Neural progenitor cell (in vitro differentiated cells): ENCODE data around the gene LRRN2. TPM values are rescaled to one million over a fixed set of nuclear protein-coding genes. Genes with fewer than 3 reads are reported as not detected.

Experiments used
- DNase-seq: peaks from one replicate; pipeline ENCODE4 v3.0.0-alpha.2; 2016; ENCODE audit warnings: low spot score
- H2AFZ ChIP-seq: fragments of 200-600 bp; sonication (generic); replicated peaks from 2 replicates; pipeline ENCODE4 v1.6.1; 2016; ENCODE audit warnings: antibody characterized with exemption
- H3F3A ChIP-seq: fragments of 200-600 bp; sonication (generic); 2 replicates; pipeline ENCODE4 v1.6.1; 2016; ENCODE audit warnings: antibody characterized with exemption, low read depth
- H3K27ac ChIP-seq: fragments of 200-600 bp; sonication (generic); 2 replicates; pipeline ENCODE4 v1.5.1; 2016; ENCODE audit warnings: mild to moderate bottlenecking
- H3K27me3 ChIP-seq: fragments of 200-600 bp; sonication (generic); 2 replicates; pipeline ENCODE4 v1.6.1; 2016; ENCODE audit warnings: mild to moderate bottlenecking, moderate library complexity
- H3K36me3 ChIP-seq: fragments of 200-600 bp; sonication (generic); 2 replicates; pipeline ENCODE4 v1.5.1; 2016
- H3K4me1 ChIP-seq: fragments of 200-600 bp; sonication (generic); 2 replicates; pipeline ENCODE4 v1.6.1; 2016; ENCODE audit warnings: mixed run types
- H3K4me2 ChIP-seq: fragments of 200-600 bp; sonication (generic); 2 replicates; pipeline ENCODE4 v1.6.1; 2016
- H3K4me3 ChIP-seq: fragments of 200-600 bp; sonication (generic); 2 replicates; pipeline ENCODE4 v1.5.1; 2016
- H3K79me2 ChIP-seq: fragments of 200-600 bp; sonication (generic); 2 replicates; pipeline ENCODE4 v1.6.1; 2016; ENCODE audit warnings: low read depth
- H3K9ac ChIP-seq: fragments of 200-600 bp; sonication (generic); 2 replicates; pipeline ENCODE4 v1.6.1; 2016
- H3K9me3 ChIP-seq: fragments of 200-600 bp; sonication (generic); 2 replicates; pipeline ENCODE4 v1.5.1; 2016; ENCODE audit warnings: low read depth
- H4K20me1 ChIP-seq: fragments of 200-600 bp; sonication (generic); 2 replicates; pipeline ENCODE4 v1.6.1; 2016; ENCODE audit warnings: low read depth
- H3K27ac Mint-ChIP-seq: 3 replicates; pipeline ENCODE4 v1.8.0; 2021; ENCODE audit warnings: mixed read lengths
- H3K27me3 Mint-ChIP-seq: 2 replicates; pipeline ENCODE4 v1.8.0; 2022; ENCODE audit warnings: low read depth, mild to moderate bottlenecking, inconsistent platforms, moderate library complexity, mixed read lengths; ENCODE audit not compliant: insufficient read depth
- H3K36me3 Mint-ChIP-seq: 3 replicates; pipeline ENCODE4 v1.8.0; 2021; ENCODE audit warnings: mixed read lengths
- H3K4me1 Mint-ChIP-seq: 3 replicates; pipeline ENCODE4 v1.8.0; 2021; ENCODE audit warnings: mixed read lengths
- H3K4me3 Mint-ChIP-seq: 3 replicates; pipeline ENCODE4 v1.8.0; 2021; ENCODE audit warnings: mild to moderate bottlenecking, moderate library complexity, mixed read lengths
- H3K9me3 Mint-ChIP-seq: 3 replicates; pipeline ENCODE4 v1.8.0; 2020; ENCODE audit warnings: mixed read lengths
- CTCF ChIP-seq: fragments of 200-600 bp; sonication (generic); IDR thresholded peaks from 2 replicates; pipeline ENCODE4 v1.5.1; 2017; ENCODE audit warnings: antibody characterized with exemption, mild to moderate bottlenecking
- EZH2 ChIP-seq: fragments of 200-600 bp; sonication (generic); IDR thresholded peaks from 2 replicates; pipeline ENCODE4 v1.6.1; 2017; ENCODE audit warnings: antibody characterized with exemption, mild to moderate bottlenecking, moderate library complexity
- EZH2phosphoT487 ChIP-seq: fragments of 200-600 bp; sonication (generic); IDR thresholded peaks from 2 replicates; pipeline ENCODE4 v1.6.1; 2017; ENCODE audit warnings: antibody characterized with exemption
- total RNA-seq: library from RNA; depleted of rRNA; stranded (reverse); fragments of >200 nt; gene quantifications from 2 replicates; pipeline ENCODE4 v1.2.3, GENCODE V29; 2015; ENCODE audit warnings: low replicate concordance

The LRRN2 gene
- total RNA-seq, 1 donor from 2014 or later: 1.9 TPM

GRCh38 chr1:204591473-204592090, 94.0 kb downstream of the LRRN2 start:
- no peak overlapping the region for H3K4me2 ChIP-seq
- H4K20me1 ChIP-seq: no peaks in the 10 kb centered on the region
- Mint-ChIP-seq H3K27me3 (peaks cover 11% of the 10 kb centered on the region), H3K9me3 (peaks cover 3% of the 10 kb centered on the region), H3K4me3 (no peak overlapping the region), H3K36me3 (no peaks in the 10 kb centered on the region), H3K4me1 (peaks cover 19% of the 10 kb centered on the region), H3K27ac (no peak overlapping the region)
- H3K4me1 ChIP-seq: peaks cover 7% of the 10 kb centered on the region
- H3K9me3 ChIP-seq: no peaks in the 10 kb centered on the region
- no peaks in the 10 kb centered on the region for H3K36me3 ChIP-seq
- H3K9ac ChIP-seq: no peak overlapping the region
- H3K27ac ChIP-seq: no peak overlapping the region
- no peaks in the 10 kb centered on the region for H3K79me2 ChIP-seq
- H3F3A ChIP-seq: no peaks in the 10 kb centered on the region
- TF ChIP-seq EZH2: no peak
- no peak for TF ChIP-seq CTCF
- no peak for TF ChIP-seq EZH2phosphoT487
- no peaks in the 10 kb centered on the region for H3K27me3 ChIP-seq
- H2AFZ ChIP-seq: no peak overlapping the region
- DNase-seq: no peak
- no peak overlapping the region for H3K4me3 ChIP-seq

DNA sequence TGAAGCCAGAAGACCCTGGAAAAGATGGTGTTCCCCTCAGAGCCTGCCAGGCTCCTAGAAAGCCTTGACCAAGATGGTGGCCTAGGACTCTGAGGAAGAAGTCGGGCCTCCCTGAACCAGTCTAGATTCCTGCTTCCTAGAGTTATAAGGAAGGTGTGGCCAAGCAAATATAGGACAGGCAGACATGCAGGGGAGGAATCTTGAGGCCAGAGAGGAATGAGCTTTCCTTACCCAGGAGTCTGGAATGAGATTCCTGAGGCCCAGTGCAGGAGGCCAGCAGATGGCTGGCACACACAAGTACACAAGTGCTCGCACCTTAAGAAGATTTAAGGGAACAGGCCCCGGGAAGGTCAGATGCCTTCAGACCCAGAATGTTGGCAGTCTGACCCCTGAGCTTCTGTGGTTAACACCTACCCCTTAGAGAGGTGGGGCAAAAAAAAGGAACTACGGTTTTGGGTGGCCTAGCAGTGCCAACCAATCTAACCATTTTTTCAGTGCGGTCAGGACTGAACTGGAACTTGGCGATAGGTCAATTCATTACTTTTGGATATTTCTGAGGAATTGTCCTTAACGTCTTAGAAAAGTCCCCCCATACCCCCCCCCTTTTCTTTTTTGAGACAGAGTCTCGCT, 96.0 kb downstream of the LRRN2 start:
- no peak for TF ChIP-seq EZH2phosphoT487
- H3F3A ChIP-seq: no peaks in the 10 kb centered on the region
- H3K4me2 ChIP-seq: no peak overlapping the region
- H3K36me3 ChIP-seq: no peaks in the 10 kb centered on the region
- H3K9me3 ChIP-seq: no peaks in the 10 kb centered on the region
- peaks cover 11% of the 10 kb centered on the region for H3K27me3 Mint-ChIP-seq
- H3K4me1 Mint-ChIP-seq: peaks cover 19% of the 10 kb centered on the region
- no peaks in the 10 kb centered on the region for H3K27me3 ChIP-seq
- no peak overlapping the region for H3K27ac ChIP-seq
- H3K27ac Mint-ChIP-seq: peak overlapping the region; percentile 42
- no peak overlapping the region for H2AFZ ChIP-seq
- no peaks in the 10 kb centered on the region for H3K79me2 ChIP-seq
- peaks cover 3% of the 10 kb centered on the region for H3K9me3 Mint-ChIP-seq
- DNase-seq: no peak
- H3K4me3 Mint-ChIP-seq: no peak overlapping the region
- H3K9ac ChIP-seq: no peak overlapping the region
- no peaks in the 10 kb centered on the region for H4K20me1 ChIP-seq
- no peaks in the 10 kb centered on the region for H3K36me3 Mint-ChIP-seq
- H3K4me3 ChIP-seq: no peak overlapping the region
- peaks cover 7% of the 10 kb centered on the region for H3K4me1 ChIP-seq

DNA sequence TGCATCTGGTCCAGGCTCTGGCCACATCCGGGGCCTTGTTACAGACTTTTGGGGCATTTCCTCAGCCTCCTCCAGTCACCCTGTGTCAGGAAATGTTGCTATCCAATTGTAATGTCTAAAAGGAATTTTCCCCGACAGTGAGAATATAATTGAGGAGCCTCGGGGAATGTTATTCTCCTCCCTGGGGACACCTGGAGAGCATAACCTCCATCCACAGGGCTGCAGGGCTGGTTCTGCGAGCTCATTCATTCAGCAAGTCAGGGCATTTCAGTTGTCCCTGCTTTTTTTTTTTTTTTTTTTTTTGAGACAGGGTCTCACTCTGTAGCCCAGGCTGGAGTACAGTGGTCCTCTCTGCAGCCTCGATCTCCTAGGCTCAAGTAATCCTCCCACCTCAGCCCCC, 96.7 kb downstream of the LRRN2 start:
- Histone ChIP-seq H3K27ac (no peak overlapping the region), H3K79me2 (no peaks in the 10 kb centered on the region), H3K4me2 (no peak overlapping the region), H4K20me1 (no peaks in the 10 kb centered on the region), H3K36me3 (no peaks in the 10 kb centered on the region), H3F3A (no peaks in the 10 kb centered on the region), H2AFZ (no peak overlapping the region), H3K9me3 (no peaks in the 10 kb centered on the region), H3K4me3 (no peak overlapping the region), H3K9ac (no peak overlapping the region), H3K4me1 (peaks cover 7% of the 10 kb centered on the region), H3K27me3 (no peaks in the 10 kb centered on the region)
- peaks cover 11% of the 10 kb centered on the region for H3K27me3 Mint-ChIP-seq
- H3K9me3 Mint-ChIP-seq: peaks cover 3% of the 10 kb centered on the region
- peaks cover 19% of the 10 kb centered on the region for H3K4me1 Mint-ChIP-seq
- no peaks in the 10 kb centered on the region for H3K36me3 Mint-ChIP-seq
- no peak overlapping the region for H3K4me3 Mint-ChIP-seq
- no peak for TF ChIP-seq CTCF
- TF ChIP-seq EZH2: no peak
- no peak for TF ChIP-seq EZH2phosphoT487
- no peak for DNase-seq
- H3K27ac Mint-ChIP-seq: no peak overlapping the region

- no peak overlapping the region for H3K27ac ChIP-seq
- Mint-ChIP-seq H3K27ac (no peak overlapping the region), H3K36me3 (no peaks in the 10 kb centered on the region), H3K4me1 (peaks cover 11% of the 10 kb centered on the region), H3K4me3 (no peak overlapping the region), H3K27me3 (peaks cover 5% of the 10 kb centered on the region), H3K9me3 (peaks cover 3% of the 10 kb centered on the region)
- H3K4me1 ChIP-seq: peaks cover 1% of the 10 kb centered on the region
- H3K9me3 ChIP-seq: no peaks in the 10 kb centered on the region
- H2AFZ ChIP-seq: no peak overlapping the region
- no peaks in the 10 kb centered on the region for H3F3A ChIP-seq
- no peaks in the 10 kb centered on the region for H3K79me2 ChIP-seq
- H3K27me3 ChIP-seq: no peaks in the 10 kb centered on the region
- H3K36me3 ChIP-seq: no peaks in the 10 kb centered on the region
- TF ChIP-seq EZH2phosphoT487: no peak
- TF ChIP-seq CTCF: no peak
- no peak for TF ChIP-seq EZH2
- no peak overlapping the region for H3K9ac ChIP-seq
- no peak for DNase-seq
- no peak overlapping the region for H3K4me3 ChIP-seq
- H4K20me1 ChIP-seq: no peaks in the 10 kb centered on the region
- no peak overlapping the region for H3K4me2 ChIP-seq
These were observed 97.9 kb downstream of the LRRN2 start for GRCh38 chr1:204587621-204588020.
